NCI-H526 (cell line): Measurements from ENCODE around the gene VAT1.
"Not testable (repeated sequence)": the region's sequence is repeated elsewhere in the genome, so short reads cannot be mapped to it uniquely, and the experiment has no call there.

Experiments
- DNase-seq, 2 experiments: peaks; one replicate each; lab custom pipeline; 2025; lab: John Stamatoyannopoulos, UW

The VAT1 gene

GRCh38 chr17:42973323-42973722, 48.9 kb downstream of the VAT1 start:
- DNase-seq = not testable (repeated sequence)

GRCh38 chr17:42971589-42971988, 50.6 kb downstream of the VAT1 start:
- no peak for DNase-seq

- DNase-seq = no peak
Measured at GRCh38 chr17:42969001-42969581, 53.1 kb downstream of the VAT1 start.

- no peak for DNase-seq
Measured at GRCh38 chr17:42967925-42968324, 54.3 kb downstream of the VAT1 start.
